Uterus (tissue), 2 donors: ENCODE results near the gene CTSK.
A peak's percentile ranks its signal among the peaks of the same experiment; 100 is the strongest.

Source experiments
- POLR2A ChIP-seq, 2 donors: fragments of 450-650 bp; IDR thresholded peaks; one replicate each; pipeline ENCODE4 v1.6.1; 2016; ENCODE audit warnings: antibody characterized with exemption in 2 of 2, mild to moderate bottlenecking in 1 of 2, moderate library complexity in 1 of 2
- TF ChIP-seq, protein P1 (sequence below), 4 experiments: fragments of 200-600 bp in 2 of 4; fragments of 450-650 bp in 2 of 4; sonication (generic) in 2 of 4; IDR thresholded peaks; one replicate each; pipeline ENCODE4 v1.5.1; 2016 to 2019; ENCODE audit warnings: antibody characterized with exemption in 4 of 4, mild to moderate bottlenecking in 2 of 4, moderate library complexity in 1 of 4

DNA sequence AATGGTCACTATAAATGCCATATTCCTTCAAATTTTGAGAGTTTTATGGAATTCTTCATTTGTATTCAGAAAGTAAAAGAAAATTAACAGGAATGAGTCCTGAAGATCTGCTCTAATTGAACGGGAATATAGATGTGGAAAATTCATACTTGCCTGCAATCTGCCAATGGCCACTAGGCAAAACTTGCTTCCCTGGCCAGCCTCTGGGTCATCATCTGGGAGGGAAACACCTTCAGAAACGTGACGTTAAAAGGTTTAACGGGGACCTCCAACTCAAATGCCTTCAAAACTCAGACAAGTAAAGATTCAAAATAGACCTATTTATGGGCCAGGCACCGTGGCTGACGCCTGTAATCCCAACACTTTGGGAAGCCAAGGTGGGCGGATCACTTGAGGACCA is 21.7 kb upstream of the CTSK start:
- TF ChIP-seq, protein P1, sequence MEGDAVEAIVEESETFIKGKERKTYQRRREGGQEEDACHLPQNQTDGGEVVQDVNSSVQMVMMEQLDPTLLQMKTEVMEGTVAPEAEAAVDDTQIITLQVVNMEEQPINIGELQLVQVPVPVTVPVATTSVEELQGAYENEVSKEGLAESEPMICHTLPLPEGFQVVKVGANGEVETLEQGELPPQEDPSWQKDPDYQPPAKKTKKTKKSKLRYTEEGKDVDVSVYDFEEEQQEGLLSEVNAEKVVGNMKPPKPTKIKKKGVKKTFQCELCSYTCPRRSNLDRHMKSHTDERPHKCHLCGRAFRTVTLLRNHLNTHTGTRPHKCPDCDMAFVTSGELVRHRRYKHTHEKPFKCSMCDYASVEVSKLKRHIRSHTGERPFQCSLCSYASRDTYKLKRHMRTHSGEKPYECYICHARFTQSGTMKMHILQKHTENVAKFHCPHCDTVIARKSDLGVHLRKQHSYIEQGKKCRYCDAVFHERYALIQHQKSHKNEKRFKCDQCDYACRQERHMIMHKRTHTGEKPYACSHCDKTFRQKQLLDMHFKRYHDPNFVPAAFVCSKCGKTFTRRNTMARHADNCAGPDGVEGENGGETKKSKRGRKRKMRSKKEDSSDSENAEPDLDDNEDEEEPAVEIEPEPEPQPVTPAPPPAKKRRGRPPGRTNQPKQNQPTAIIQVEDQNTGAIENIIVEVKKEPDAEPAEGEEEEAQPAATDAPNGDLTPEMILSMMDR (IDR thresholded peaks at IDR 0.05): peak in 1 of 4 experiments; percentile 19
- TF ChIP-seq POLR2A (IDR thresholded peaks at IDR 0.05): no peak
